Muscle of leg (tissue), 11 donors: Measurements from ENCODE around the gene BET1. TPM values are rescaled to one million over a fixed set of nuclear protein-coding genes. Genes with fewer than 3 reads are reported as not detected.
"Not testable (repeated sequence)": the region's sequence is repeated elsewhere in the genome, so short reads cannot be mapped to it uniquely, and the experiment has no call there.

Experiments used
- DNase-seq: peaks from one replicate; pipeline ENCODE4 v3.0.0; 2013
- H3K27ac ChIP-seq: one replicate; pipeline ENCODE4 v1.5.1; 2013; ENCODE audit warnings: mild to moderate bottlenecking, low read length, control low read depth
- H3K27me3 ChIP-seq: one replicate; pipeline ENCODE4 v1.6.1; 2013; ENCODE audit warnings: low read length; ENCODE audit not compliant: control insufficient read depth, insufficient read depth
- H3K36me3 ChIP-seq: one replicate; pipeline ENCODE4 v1.6.1; 2013; ENCODE audit warnings: low read length; ENCODE audit not compliant: control insufficient read depth, insufficient read depth
- H3K4me1 ChIP-seq: one replicate; pipeline ENCODE4 v1.6.1; 2013; ENCODE audit warnings: low read length; ENCODE audit not compliant: control insufficient read depth, insufficient read depth
- H3K4me3 ChIP-seq: one replicate; pipeline ENCODE4 v1.5.1; 2013; ENCODE audit warnings: low read length, control low read depth
- H3K9me3 ChIP-seq: replicated peaks from 2 replicates; pipeline ENCODE4 v1.6.1; 2013; ENCODE audit warnings: low read depth, low read length; ENCODE audit not compliant: control insufficient read depth
- WGBS: methylation state at CpG from one replicate; pipeline ENCODE4 v1.1.5; 2013; ENCODE audit warnings: missing lambda C conversion rate; ENCODE audit not compliant: insufficient coverage; 5-methylcytosine and 5-hydroxymethylcytosine counted together
- polyA plus RNA-seq, 8 donors: library from polyadenylated mRNA; unstranded; fragments of 120-200 nt; gene quantifications; one replicate each; pipeline versions ENCODE4 v1.2.1 to v1.2.3, GENCODE V29; 2013; ENCODE audit warnings: inconsistent platforms in 1 of 8, low replicate concordance in 1 of 8; ENCODE audit not compliant: insufficient read length in 8 of 8, insufficient read depth in 1 of 8
- total RNA-seq: library from RNA; stranded (reverse); fragments of 120-200 nt; gene quantifications from one replicate; pipeline ENCODE4 v1.2.4, GENCODE V29; 2013

BET1 gene
- total and polyA plus RNA-seq, 9 donors: 22.5 to 32.9 (median 24.8) TPM

DNA sequence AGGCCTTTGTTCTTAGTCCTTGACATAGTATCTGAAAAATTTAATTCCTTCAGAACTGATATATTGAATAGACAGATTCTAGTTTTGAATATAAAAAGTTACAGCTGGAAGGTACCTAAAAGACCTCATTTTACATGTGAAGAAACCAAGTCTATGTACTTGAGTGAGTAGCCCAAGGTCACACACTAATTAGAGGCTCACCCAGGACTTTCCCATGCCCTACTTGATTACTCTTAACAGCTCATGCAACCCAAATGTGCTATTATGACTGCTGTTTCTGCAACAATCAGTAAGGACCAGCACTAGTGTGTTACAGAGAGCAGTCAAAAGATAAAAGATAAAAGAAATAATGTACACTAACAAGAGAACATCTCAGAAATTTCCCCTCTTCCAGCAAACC, 40.7 kb upstream of the BET1 start:
- H3K27me3 ChIP-seq: no peaks in the 10 kb centered on the region
- DNase-seq: no peak
- H3K4me3 ChIP-seq: no peak overlapping the region
- no peak overlapping the region for H3K27ac ChIP-seq
- no peaks in the 10 kb centered on the region for H3K9me3 ChIP-seq
- H3K36me3 ChIP-seq: no peaks in the 10 kb centered on the region
- H3K4me1 ChIP-seq: no peaks in the 10 kb centered on the region

DNA sequence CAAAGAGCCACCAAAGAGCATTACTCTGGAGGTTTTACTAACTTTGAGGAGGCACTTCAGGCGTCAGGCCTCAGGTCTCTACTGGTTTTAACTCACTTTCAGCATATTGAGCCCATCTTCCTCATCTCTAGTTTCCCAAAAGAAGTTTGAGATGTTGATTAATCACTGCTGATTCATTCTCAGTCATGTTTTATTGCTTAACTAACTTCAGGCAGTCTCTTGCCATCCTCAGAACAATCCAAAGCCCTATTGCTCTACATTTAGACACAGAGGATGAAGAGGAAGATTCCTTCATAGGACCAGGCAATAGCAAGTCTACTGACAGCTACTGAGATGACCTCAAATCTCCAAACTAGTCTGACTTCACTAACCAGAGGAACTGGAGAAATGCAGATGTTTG, 39.1 kb upstream of the BET1 start:
- Histone ChIP-seq H3K27ac (no peak overlapping the region), H3K27me3 (no peaks in the 10 kb centered on the region), H3K9me3 (no peaks in the 10 kb centered on the region), H3K36me3 (no peaks in the 10 kb centered on the region), H3K4me1 (no peaks in the 10 kb centered on the region), H3K4me3 (no peak overlapping the region)
- DNase-seq: no peak
- WGBS: no CpG with 5 or more reads among the region's 1 CpG

DNA sequence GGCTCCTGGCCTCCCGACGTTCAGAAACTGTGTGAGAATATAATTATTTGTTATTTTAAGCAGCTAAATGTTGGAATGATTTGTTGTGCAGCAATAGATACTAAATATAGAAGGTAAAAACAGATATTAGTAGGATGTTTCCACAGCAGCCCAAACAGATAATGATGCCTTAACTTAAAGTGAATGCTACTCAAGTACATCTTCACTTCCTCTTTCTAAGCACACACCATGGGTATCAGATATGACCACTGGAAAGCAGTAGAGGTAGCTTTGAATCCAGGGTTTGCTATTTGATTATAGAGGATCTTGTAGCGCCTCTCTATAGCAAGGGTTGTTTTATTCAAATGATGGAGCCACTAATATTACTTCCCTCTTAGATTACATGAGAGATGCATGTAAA, 38.2 kb upstream of the BET1 start:
- DNase-seq: no peak
- H3K27me3 ChIP-seq: no peaks in the 10 kb centered on the region
- no peaks in the 10 kb centered on the region for H3K9me3 ChIP-seq
- no peak overlapping the region for H3K4me3 ChIP-seq
- H3K36me3 ChIP-seq: no peaks in the 10 kb centered on the region
- WGBS: no CpG with 5 or more reads among the region's 3 CpGs
- H3K27ac ChIP-seq: no peak overlapping the region
- no peaks in the 10 kb centered on the region for H3K4me1 ChIP-seq

DNA sequence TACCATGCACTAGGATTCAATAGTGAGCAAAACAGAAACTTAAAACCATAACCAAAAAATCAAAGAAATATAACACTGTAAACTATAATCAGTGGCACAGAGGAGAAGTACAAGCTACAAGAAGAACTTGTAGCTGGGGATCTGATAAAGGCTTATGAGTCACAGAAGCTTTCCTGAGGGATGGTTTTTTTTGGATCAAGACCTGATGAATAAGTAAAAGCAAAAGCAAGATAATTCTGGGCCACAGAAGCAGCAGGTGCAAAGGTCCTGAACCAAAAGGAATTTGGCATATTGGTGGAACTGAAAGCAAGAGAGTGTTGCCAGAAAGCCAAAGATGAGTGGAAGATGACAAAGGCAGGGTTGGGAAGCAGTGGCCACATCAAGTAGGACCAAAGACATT, 37.4 kb upstream of the BET1 start:
- Histone ChIP-seq H3K27ac (no peak overlapping the region), H3K36me3 (no peaks in the 10 kb centered on the region), H3K27me3 (no peaks in the 10 kb centered on the region), H3K4me3 (no peak overlapping the region), H3K4me1 (no peaks in the 10 kb centered on the region), H3K9me3 (no peaks in the 10 kb centered on the region)
- DNase-seq: no peak

DNA sequence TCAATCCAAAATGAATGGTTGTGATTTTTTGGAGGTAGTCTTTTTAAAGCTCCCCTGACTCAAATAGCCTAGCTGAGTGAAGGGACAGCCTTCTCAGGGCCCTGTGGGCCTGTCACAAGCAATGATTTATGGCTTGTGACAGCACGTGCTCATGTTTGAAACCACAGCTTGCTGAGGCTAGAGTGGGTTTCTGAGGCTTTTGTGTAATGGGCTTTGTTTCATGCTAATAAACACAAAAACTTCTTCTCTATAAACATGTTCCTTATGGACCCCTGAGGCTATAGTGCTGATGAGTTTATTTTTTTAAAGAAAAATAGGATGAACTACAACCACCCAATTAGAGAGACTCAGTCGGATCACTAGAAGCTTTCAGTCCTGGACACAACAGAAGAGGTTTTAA, 36.1 kb upstream of the BET1 start:
- WGBS: no CpG with 5 or more reads among the region's 2 CpGs
- Histone ChIP-seq H3K4me3 (no peak overlapping the region), H3K36me3 (no peaks in the 10 kb centered on the region), H3K27ac (no peak overlapping the region), H3K4me1 (no peaks in the 10 kb centered on the region), H3K9me3 (no peaks in the 10 kb centered on the region), H3K27me3 (no peaks in the 10 kb centered on the region)
- DNase-seq: no peak

DNA sequence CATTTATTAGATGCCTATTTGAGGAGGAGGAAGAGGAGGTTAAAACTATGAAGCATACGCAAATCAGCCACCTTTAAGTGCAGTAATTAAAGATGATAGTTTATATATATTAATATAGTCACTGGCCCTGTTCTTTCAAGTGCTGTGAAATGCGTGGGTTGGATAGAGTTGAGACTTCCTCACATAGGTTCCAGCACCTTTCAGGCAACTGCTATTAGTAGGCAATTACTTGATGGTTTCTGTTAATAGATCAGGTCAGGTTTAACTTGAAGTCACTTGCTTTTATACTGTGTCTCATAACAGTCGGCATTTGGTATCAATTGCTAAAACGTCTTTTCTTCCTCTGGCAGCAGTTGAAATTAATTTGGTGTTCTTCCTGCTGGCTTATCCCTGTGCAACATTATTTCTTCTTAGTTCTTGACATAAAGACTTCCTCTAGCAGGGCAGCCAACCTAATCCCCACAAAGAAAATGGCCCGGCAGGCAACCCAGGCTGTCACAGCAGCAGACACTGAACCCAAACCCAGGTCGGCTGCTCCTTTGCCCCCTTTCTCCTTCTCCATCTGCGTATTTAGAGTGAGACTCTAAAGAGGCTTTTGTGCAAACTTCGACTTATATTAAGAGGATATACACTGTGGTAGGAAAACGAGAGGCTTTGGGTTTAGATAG, 35.3 kb upstream of the BET1 start:
- H3K27me3 ChIP-seq: no peaks in the 10 kb centered on the region
- H3K36me3 ChIP-seq: no peaks in the 10 kb centered on the region
- no peaks in the 10 kb centered on the region for H3K9me3 ChIP-seq
- no peak overlapping the region for H3K27ac ChIP-seq
- no peak for DNase-seq
- no peaks in the 10 kb centered on the region for H3K4me1 ChIP-seq
- H3K4me3 ChIP-seq: no peak overlapping the region
- 0% methylated on average over 1 of the region's 9 CpGs for WGBS

DNA sequence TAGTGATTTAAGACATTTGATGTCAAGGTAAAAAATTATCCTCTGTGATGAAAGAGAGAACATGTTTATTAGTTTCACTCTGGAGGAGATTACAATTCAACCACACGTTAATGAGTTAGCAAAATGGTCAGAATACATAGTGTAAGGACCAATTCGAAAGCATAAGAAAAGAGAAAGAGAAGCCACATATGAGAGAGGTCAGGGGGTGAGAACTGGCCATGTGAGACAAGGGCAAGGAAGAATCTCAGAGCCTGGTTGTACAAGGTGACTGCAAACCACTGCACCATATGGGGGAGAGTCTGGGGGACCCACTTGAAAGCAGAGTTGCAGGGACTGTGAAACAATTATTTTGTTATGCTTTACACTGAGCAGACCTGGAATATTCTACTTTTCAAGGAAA, 27.7 kb upstream of the BET1 start:
- H3K27ac ChIP-seq: no peak overlapping the region
- no peaks in the 10 kb centered on the region for H3K9me3 ChIP-seq
- no peaks in the 10 kb centered on the region for H3K36me3 ChIP-seq
- DNase-seq: no peak
- WGBS: 91% methylated on average over 2 of the region's 2 CpGs
- H3K4me3 ChIP-seq: no peak overlapping the region
- no peaks in the 10 kb centered on the region for H3K4me1 ChIP-seq
- H3K27me3 ChIP-seq: no peaks in the 10 kb centered on the region

DNA sequence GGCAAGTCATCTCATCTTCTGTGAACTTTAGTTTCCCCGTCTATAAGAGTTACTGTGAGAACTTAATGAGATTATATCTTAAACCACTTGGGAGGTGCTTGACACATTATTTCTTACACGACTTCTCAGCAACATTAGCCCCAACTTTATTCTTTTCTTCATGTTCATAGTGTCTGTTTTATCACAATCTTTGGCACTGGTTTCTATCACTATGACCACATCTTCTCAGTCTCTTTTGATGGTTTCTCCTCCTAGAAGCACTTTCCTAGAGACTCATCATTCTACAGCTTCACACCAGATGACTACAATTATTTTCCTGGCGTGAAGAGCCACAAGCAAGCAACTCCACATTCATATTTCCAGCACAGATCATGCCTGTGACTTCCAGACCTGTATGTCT, 26.5 kb upstream of the BET1 start:
- Histone ChIP-seq H3K9me3 (no peaks in the 10 kb centered on the region), H3K27ac (no peak overlapping the region), H3K27me3 (no peaks in the 10 kb centered on the region), H3K4me3 (no peak overlapping the region), H3K4me1 (no peaks in the 10 kb centered on the region), H3K36me3 (no peaks in the 10 kb centered on the region)
- WGBS: 75% methylated on average over 1 of the region's 3 CpGs
- DNase-seq: no peak

DNA sequence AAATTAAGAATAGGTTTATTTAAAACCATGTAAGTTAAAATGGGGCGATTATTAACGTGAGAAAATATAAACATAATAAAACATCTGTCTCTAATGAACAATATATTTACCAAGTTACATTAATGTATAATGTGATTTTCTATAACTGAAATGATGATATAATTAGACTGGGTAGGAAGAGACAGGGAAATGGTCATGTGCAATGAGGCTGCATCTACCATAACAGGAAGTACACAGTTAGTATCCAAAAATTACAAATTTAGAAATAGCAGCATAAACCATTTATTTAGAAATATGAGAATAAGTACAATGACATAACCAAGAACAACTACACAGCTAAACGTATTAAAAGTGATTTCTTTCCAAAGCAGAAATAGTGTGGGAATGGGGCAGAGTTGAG, 25.8 kb upstream of the BET1 start:
- Histone ChIP-seq H3K36me3 (no peaks in the 10 kb centered on the region), H3K27me3 (no peaks in the 10 kb centered on the region), H3K4me1 (no peaks in the 10 kb centered on the region), H3K9me3 (no peaks in the 10 kb centered on the region), H3K27ac (no peak overlapping the region), H3K4me3 (no peak overlapping the region)
- DNase-seq: no peak
- no CpG with 5 or more reads among the region's 3 CpGs for WGBS

DNA sequence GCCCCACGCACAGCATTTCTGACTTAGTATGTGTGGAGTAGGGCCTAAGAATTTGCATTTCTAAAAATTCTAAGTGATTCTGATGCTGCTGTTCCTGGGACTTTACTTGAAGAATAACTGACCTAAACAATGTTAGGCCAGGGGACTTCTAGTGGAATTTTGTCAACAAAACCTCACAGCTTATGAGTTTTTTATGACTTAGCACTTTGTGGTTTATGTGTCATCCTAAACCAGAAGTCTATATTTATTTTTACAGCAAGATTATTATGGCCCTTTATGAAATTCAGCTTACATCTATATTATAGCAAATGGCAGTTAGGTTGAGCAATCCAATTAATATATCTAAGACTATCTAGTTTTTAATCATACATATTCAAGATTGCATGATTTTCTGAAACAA, 24.6 kb upstream of the BET1 start:
- H3K9me3 ChIP-seq: no peaks in the 10 kb centered on the region
- no peaks in the 10 kb centered on the region for H3K4me1 ChIP-seq
- H3K27ac ChIP-seq: no peak overlapping the region
- H3K27me3 ChIP-seq: no peaks in the 10 kb centered on the region
- no CpG with 5 or more reads among the region's 1 CpG for WGBS
- no peaks in the 10 kb centered on the region for H3K36me3 ChIP-seq
- no peak for DNase-seq
- no peak overlapping the region for H3K4me3 ChIP-seq

DNA sequence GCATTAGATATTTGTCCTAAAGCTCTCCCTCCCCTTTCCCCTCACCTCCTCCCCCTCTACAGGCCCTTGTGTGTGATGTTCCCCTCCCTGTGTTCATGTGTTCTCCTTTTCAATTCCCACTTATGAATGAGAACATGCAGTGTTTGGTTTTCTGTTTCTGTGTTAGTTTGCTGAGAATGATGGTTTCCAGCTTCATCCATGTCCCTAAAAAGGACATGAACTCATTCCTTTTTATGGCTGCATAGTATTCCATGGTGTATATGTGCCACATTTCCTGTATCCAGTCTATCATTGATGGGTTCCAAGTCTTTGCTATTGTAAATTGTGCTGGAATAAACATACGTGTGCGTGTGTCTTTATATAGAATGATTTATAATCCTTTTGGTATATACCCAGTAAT, 22.5 kb upstream of the BET1 start:
- WGBS: no CpG with 5 or more reads among the region's 2 CpGs
- H3K36me3 ChIP-seq, DNase-seq, H3K27me3 ChIP-seq, H3K9me3 ChIP-seq, H3K4me1 ChIP-seq, H3K4me3 ChIP-seq, H3K27ac ChIP-seq: not testable (repeated sequence)
